ENCODE measurements around the gene ALG10B.
"Not testable (repeated sequence)": the region's sequence is repeated elsewhere in the genome, so short reads cannot be mapped to it uniquely, and the experiment has no call there.

The ALG10B gene

GRCh38 chr12:38342444-38342843 is 25.9 kb downstream of the ALG10B start:
- no peak overlapping the region for H3K27ac Mint-ChIP-seq
- no peak overlapping the region for H3K4me3 Mint-ChIP-seq

GRCh38 chr12:38343256-38343655 is 26.7 kb downstream of the ALG10B start:
- H3K4me3 Mint-ChIP-seq; H3K27me3 Mint-ChIP-seq (ENCODE audit: low read depth); H3K27ac Mint-ChIP-seq; H3K9me3 Mint-ChIP-seq; H3K36me3 Mint-ChIP-seq (ENCODE audit: low read depth); DNase-seq (ENCODE audit: low spot score); H3K4me1 Mint-ChIP-seq (ENCODE audit: low read depth): not testable (repeated sequence)

More at GRCh38 chr12:38342444-38342843, 25.9 kb downstream of the ALG10B start:
- no peaks in the 10 kb centered on the region for H3K9me3 Mint-ChIP-seq
- H3K36me3 Mint-ChIP-seq (ENCODE audit: low read depth) = no peaks in the 10 kb centered on the region
- no peak for DNase-seq (ENCODE audit: low spot score)
- no peaks in the 10 kb centered on the region for H3K27me3 Mint-ChIP-seq (ENCODE audit: low read depth)
- no peaks in the 10 kb centered on the region for H3K4me1 Mint-ChIP-seq (ENCODE audit: low read depth)

GRCh38 chr12:38343916-38344315 is 27.3 kb downstream of the ALG10B start:
- not testable (repeated sequence) for H3K36me3 Mint-ChIP-seq (ENCODE audit: low read depth); H3K27ac Mint-ChIP-seq; H3K4me3 Mint-ChIP-seq; DNase-seq (ENCODE audit: low spot score); H3K27me3 Mint-ChIP-seq (ENCODE audit: low read depth); H3K9me3 Mint-ChIP-seq; H3K4me1 Mint-ChIP-seq (ENCODE audit: low read depth)

- Mint-ChIP-seq H3K27ac (no peak overlapping the region), H3K27me3 (ENCODE audit: low read depth) (no peaks in the 10 kb centered on the region)
Measured at GRCh38 chr12:38350342-38351174, 34.0 kb downstream of the ALG10B start.

GRCh38 chr12:38351175-38351508 is 34.6 kb downstream of the ALG10B start:
- H3K4me3 Mint-ChIP-seq; H3K9me3 Mint-ChIP-seq; DNase-seq (ENCODE audit: low spot score); H3K27ac Mint-ChIP-seq; H3K27me3 Mint-ChIP-seq (ENCODE audit: low read depth); H3K4me1 Mint-ChIP-seq (ENCODE audit: low read depth); H3K36me3 Mint-ChIP-seq (ENCODE audit: low read depth): not testable (repeated sequence)

More at GRCh38 chr12:38350342-38351174, 34.0 kb downstream of the ALG10B start:
- H3K4me1 Mint-ChIP-seq (ENCODE audit: low read depth) = peaks cover 2% of the 10 kb centered on the region
- H3K9me3 Mint-ChIP-seq = peaks cover 3% of the 10 kb centered on the region
- DNase-seq (ENCODE audit: low spot score) = no peak
- H3K4me3 Mint-ChIP-seq = no peak overlapping the region
- H3K36me3 Mint-ChIP-seq (ENCODE audit: low read depth) = no peaks in the 10 kb centered on the region

- H3K36me3 Mint-ChIP-seq (ENCODE audit: low read depth) = no peaks in the 10 kb centered on the region
- H3K27ac Mint-ChIP-seq = no peak overlapping the region
Measured at GRCh38 chr12:38367506-38367905, 50.9 kb downstream of the ALG10B start.

GRCh38 chr12:38370311-38370710 is 53.7 kb downstream of the ALG10B start:
- H3K4me1 Mint-ChIP-seq (ENCODE audit: low read depth) = no peaks in the 10 kb centered on the region
- DNase-seq (ENCODE audit: low spot score) = no peak
- no peak overlapping the region for H3K27ac Mint-ChIP-seq
- no peaks in the 10 kb centered on the region for H3K36me3 Mint-ChIP-seq (ENCODE audit: low read depth)
- H3K27me3 Mint-ChIP-seq (ENCODE audit: low read depth) = no peaks in the 10 kb centered on the region
- no peak overlapping the region for H3K4me3 Mint-ChIP-seq
- H3K9me3 Mint-ChIP-seq = peaks cover 6% of the 10 kb centered on the region

More at GRCh38 chr12:38367506-38367905, 50.9 kb downstream of the ALG10B start:
- no peak for DNase-seq (ENCODE audit: low spot score)
- H3K27me3 Mint-ChIP-seq (ENCODE audit: low read depth) = no peaks in the 10 kb centered on the region
- H3K4me3 Mint-ChIP-seq = no peak overlapping the region
- H3K9me3 Mint-ChIP-seq = peaks cover 6% of the 10 kb centered on the region
- no peaks in the 10 kb centered on the region for H3K4me1 Mint-ChIP-seq (ENCODE audit: low read depth)

GRCh38 chr12:38373784-38374183 is 57.2 kb downstream of the ALG10B start:
- DNase-seq (ENCODE audit: low spot score) = no peak
- Mint-ChIP-seq H3K27me3 (ENCODE audit: low read depth) (no peaks in the 10 kb centered on the region), H3K9me3 (peaks cover 11% of the 10 kb centered on the region), H3K4me1 (ENCODE audit: low read depth) (no peaks in the 10 kb centered on the region), H3K27ac (no peak overlapping the region), H3K4me3 (no peak overlapping the region), H3K36me3 (ENCODE audit: low read depth) (no peaks in the 10 kb centered on the region)

- Mint-ChIP-seq H3K4me1 (ENCODE audit: low read depth) (no peaks in the 10 kb centered on the region), H3K9me3 (peaks cover 6% of the 10 kb centered on the region), H3K27me3 (ENCODE audit: low read depth) (no peaks in the 10 kb centered on the region)
Measured at GRCh38 chr12:38374751-38375150, 58.2 kb downstream of the ALG10B start.

More at GRCh38 chr12:38374751-38375150, 58.2 kb downstream of the ALG10B start:
- no peak overlapping the region for H3K27ac Mint-ChIP-seq
- DNase-seq (ENCODE audit: low spot score) = no peak
- no peaks in the 10 kb centered on the region for H3K36me3 Mint-ChIP-seq (ENCODE audit: low read depth)
- H3K4me3 Mint-ChIP-seq = no peak overlapping the region

All from T-helper 2 cell treated with Interferon-gamma antibody and Interleukin-4, amounts not matched to agents 5 μg/mL and 100 μg/mL, for 36 hours (primary cell).